PC-9 (cell line): ENCODE results near the gene RABL2A. TPM values are rescaled to one million over a fixed set of nuclear protein-coding genes. Genes with fewer than 3 reads are reported as not detected.
"Not testable (repeated sequence)": the region's sequence is repeated elsewhere in the genome, so short reads cannot be mapped to it uniquely, and the experiment has no call there.

ENCODE experiments used
- BruUV-seq: library from RNA; stranded (reverse); fragments of 400-500 nt; replicated peaks from 2 replicates; lab custom pipeline; 2021; lab: Mats Ljungman, UMichigan
- CTCF ChIA-PET: fragments of 300-600 bp; sonication (Branson Sonifier 250); formaldehyde crosslinking; loops from one replicate; lab custom pipeline; 2022; ENCODE audit warnings: antibody characterized with exemption; lab: Charles Lee
- POLR2A ChIA-PET: fragments of 300-600 bp; sonication (Branson Sonifier 250); formaldehyde crosslinking; loops from one replicate; lab custom pipeline; 2022; ENCODE audit warnings: antibody characterized with exemption; ENCODE audit not compliant: unreplicated experiment; lab: Charles Lee
- DNase-seq, 2 experiments: peaks; one replicate each; pipeline versions ENCODE4 v3.0.0 to v3.0.0-alpha.2; 2015 to 2022; ENCODE audit warnings: mixed read lengths in 1 of 2
- H2AFZ ChIP-seq: fragments of 200-600 bp; sonication (generic); 2 replicates; pipeline ENCODE4 v1.8.1; 2017; ENCODE audit warnings: antibody characterized with exemption
- H3F3A ChIP-seq: fragments of 200-600 bp; sonication (generic); 2 replicates; pipeline ENCODE4 v1.8.1; 2017; ENCODE audit warnings: antibody characterized with exemption, mild to moderate bottlenecking, low read depth; ENCODE audit not compliant: insufficient read depth
- H3K27ac ChIP-seq: fragments of 200-600 bp; sonication (generic); 2 replicates; pipeline ENCODE4 v1.6.1; 2016; ENCODE audit warnings: mixed run types
- H3K27me3 ChIP-seq: fragments of 200-600 bp; sonication (generic); 2 replicates; pipeline ENCODE4 v1.6.1; 2016; ENCODE audit warnings: low read depth, mixed run types; ENCODE audit not compliant: insufficient read depth
- H3K36me3 ChIP-seq: fragments of 200-600 bp; sonication (generic); 2 replicates; pipeline ENCODE4 v1.6.1; 2016; ENCODE audit warnings: low read depth, mixed run types
- H3K4me1 ChIP-seq: fragments of 200-600 bp; sonication (generic); replicated peaks from 2 replicates; pipeline ENCODE4 v1.6.1; 2016; ENCODE audit warnings: mixed run types; ENCODE audit not compliant: insufficient read depth
- H3K4me2 ChIP-seq: fragments of 200-600 bp; sonication (generic); 2 replicates; pipeline ENCODE4 v1.6.1; 2017; ENCODE audit warnings: mixed run types
- H3K4me3 ChIP-seq: fragments of 200-600 bp; sonication (generic); 2 replicates; pipeline ENCODE4 v1.6.1; 2016; ENCODE audit warnings: mixed run types
- H3K79me2 ChIP-seq: fragments of 200-600 bp; sonication (generic); 2 replicates; pipeline ENCODE4 v1.6.1; 2017; ENCODE audit warnings: low read depth, mixed run types
- H3K9me2 ChIP-seq: fragments of 200-600 bp; sonication (generic); 2 replicates; pipeline ENCODE4 v1.8.1; 2017; ENCODE audit warnings: mild to moderate bottlenecking; ENCODE audit not compliant: insufficient read depth
- H3K9me3 ChIP-seq: fragments of 200-600 bp; sonication (generic); 2 replicates; pipeline ENCODE4 v1.8.1; 2016; ENCODE audit warnings: low read depth; ENCODE audit not compliant: insufficient read depth
- H4K20me1 ChIP-seq: fragments of 200-600 bp; sonication (generic); 2 replicates; pipeline ENCODE4 v1.8.1; 2017; ENCODE audit not compliant: insufficient read depth
- CTCF ChIP-seq: fragments of 200-600 bp; sonication (generic); conservative IDR thresholded peaks from 2 replicates; pipeline ENCODE4 v1.6.1; 2017; ENCODE audit warnings: mixed run types, antibody characterized with exemption, mild to moderate bottlenecking, moderate library complexity
- EZH2 ChIP-seq: fragments of 200-600 bp; sonication (generic); IDR thresholded peaks from 2 replicates; pipeline ENCODE4 v1.8.0; 2017; ENCODE audit warnings: antibody characterized with exemption, low read depth
- intact Hi-C: fragments of 100-400 bp; cut with micrococcal nuclease; formaldehyde crosslinking; loops from one replicate; pipeline ENCODE4 v1.10.0; 2022; ENCODE audit not compliant: unreplicated experiment
- total RNA-seq: library from RNA; stranded (reverse); gene quantifications from 2 replicates; pipeline ENCODE4 v1.2.3, GENCODE V29; 2021

The RABL2A gene
- total RNA-seq, 1 experiment from 2014 or later, result 27.7 TPM

- H4K20me1 ChIP-seq, result no peaks in the 10 kb centered on the region
- no peaks in the 10 kb centered on the region for H3K9me2 ChIP-seq
- no peak overlapping the region for H3K27ac ChIP-seq
- no TSS peak for BruUV-seq
- H3K27me3 ChIP-seq, result no peaks in the 10 kb centered on the region
- no peak overlapping the region for H3K4me2 ChIP-seq
- ChIA-PET CTCF (no interaction called here), POLR2A (no interaction called here)
- no peak overlapping the region for H2AFZ ChIP-seq
- H3K79me2 ChIP-seq, result no peaks in the 10 kb centered on the region
- intact Hi-C loops, result no loop called here
- H3K4me3 ChIP-seq, result peak overlapping the region; percentile 33; the same call in 1 of the 2 replicates
- no peaks in the 10 kb centered on the region for H3K36me3 ChIP-seq
- no peak for DNase-seq
- H3K9me3 ChIP-seq, result no peaks in the 10 kb centered on the region
- no peaks in the 10 kb centered on the region for H3K4me1 ChIP-seq
- no peaks in the 10 kb centered on the region for H3F3A ChIP-seq
- no peak for TF ChIP-seq CTCF
- no peak for TF ChIP-seq EZH2
Observed at GRCh38 chr2:113602869-113603466, 24.1 kb upstream of the RABL2A start.

- CTCF ChIA-PET, H3F3A ChIP-seq, H3K9me3 ChIP-seq, H4K20me1 ChIP-seq, H3K9me2 ChIP-seq, H2AFZ ChIP-seq, POLR2A ChIA-PET, intact Hi-C loops, H3K4me1 ChIP-seq, H3K4me2 ChIP-seq, H3K27me3 ChIP-seq, BruUV-seq, H3K36me3 ChIP-seq, H3K79me2 ChIP-seq, H3K27ac ChIP-seq: not testable (repeated sequence)
- DNase-seq, result peak; percentile 53 to 59
- H3K4me3 ChIP-seq, result peak overlapping the region; percentile 33; the same call in 1 of the 2 replicates
Observed at GRCh38 chr2:113603467-113604084, 23.5 kb upstream of the RABL2A start.

GRCh38 chr2:113604085-113604477, 23.0 kb upstream of the RABL2A start:
- H3K27ac ChIP-seq, CTCF ChIA-PET, H3K4me3 ChIP-seq, H3K4me2 ChIP-seq, H3K36me3 ChIP-seq, H4K20me1 ChIP-seq, H3K9me3 ChIP-seq, H2AFZ ChIP-seq, H3F3A ChIP-seq, H3K79me2 ChIP-seq, H3K4me1 ChIP-seq, H3K9me2 ChIP-seq, BruUV-seq, intact Hi-C loops, H3K27me3 ChIP-seq, POLR2A ChIA-PET: not testable (repeated sequence)
- DNase-seq, result peak; percentile 59 to 74
- peak; percentile 91 for TF ChIP-seq CTCF

- H3K4me2 ChIP-seq, H3K27me3 ChIP-seq, POLR2A ChIA-PET, H4K20me1 ChIP-seq, H3K9me2 ChIP-seq, H3F3A ChIP-seq, H3K36me3 ChIP-seq, H3K4me3 ChIP-seq, intact Hi-C loops, H3K4me1 ChIP-seq, H3K9me3 ChIP-seq, DNase-seq, H3K79me2 ChIP-seq, H3K27ac ChIP-seq, H2AFZ ChIP-seq, BruUV-seq: not testable (repeated sequence)
- CTCF ChIA-PET, result interaction anchor here (0.6 kb wide), 1 partner anchor 380 kb away, joined by 3 read pairs; no protein-coding TSS in a partner anchor
Observed at GRCh38 chr2:113604661-113605060, 22.4 kb upstream of the RABL2A start.

GRCh38 chr2:113606036-113606435, 21.0 kb upstream of the RABL2A start:
- H3F3A ChIP-seq, H3K36me3 ChIP-seq, CTCF ChIA-PET, H3K27me3 ChIP-seq, H3K4me2 ChIP-seq, intact Hi-C loops, POLR2A ChIA-PET, DNase-seq, H3K9me3 ChIP-seq, H4K20me1 ChIP-seq, H3K4me3 ChIP-seq, H3K79me2 ChIP-seq, BruUV-seq, H3K4me1 ChIP-seq, H3K27ac ChIP-seq, H3K9me2 ChIP-seq, H2AFZ ChIP-seq: not testable (repeated sequence)

- H3K4me3 ChIP-seq, H3K9me2 ChIP-seq, H3K27me3 ChIP-seq, H3K36me3 ChIP-seq, H4K20me1 ChIP-seq, DNase-seq, CTCF ChIA-PET, POLR2A ChIA-PET, H2AFZ ChIP-seq, H3K4me1 ChIP-seq, H3F3A ChIP-seq, intact Hi-C loops, H3K27ac ChIP-seq, BruUV-seq, H3K79me2 ChIP-seq, H3K4me2 ChIP-seq, H3K9me3 ChIP-seq: not testable (repeated sequence)
Observed at GRCh38 chr2:113609822-113610221, 17.2 kb upstream of the RABL2A start.
